ENCODE measurements around the gene RXRA.

Gene RXRA

DNA sequence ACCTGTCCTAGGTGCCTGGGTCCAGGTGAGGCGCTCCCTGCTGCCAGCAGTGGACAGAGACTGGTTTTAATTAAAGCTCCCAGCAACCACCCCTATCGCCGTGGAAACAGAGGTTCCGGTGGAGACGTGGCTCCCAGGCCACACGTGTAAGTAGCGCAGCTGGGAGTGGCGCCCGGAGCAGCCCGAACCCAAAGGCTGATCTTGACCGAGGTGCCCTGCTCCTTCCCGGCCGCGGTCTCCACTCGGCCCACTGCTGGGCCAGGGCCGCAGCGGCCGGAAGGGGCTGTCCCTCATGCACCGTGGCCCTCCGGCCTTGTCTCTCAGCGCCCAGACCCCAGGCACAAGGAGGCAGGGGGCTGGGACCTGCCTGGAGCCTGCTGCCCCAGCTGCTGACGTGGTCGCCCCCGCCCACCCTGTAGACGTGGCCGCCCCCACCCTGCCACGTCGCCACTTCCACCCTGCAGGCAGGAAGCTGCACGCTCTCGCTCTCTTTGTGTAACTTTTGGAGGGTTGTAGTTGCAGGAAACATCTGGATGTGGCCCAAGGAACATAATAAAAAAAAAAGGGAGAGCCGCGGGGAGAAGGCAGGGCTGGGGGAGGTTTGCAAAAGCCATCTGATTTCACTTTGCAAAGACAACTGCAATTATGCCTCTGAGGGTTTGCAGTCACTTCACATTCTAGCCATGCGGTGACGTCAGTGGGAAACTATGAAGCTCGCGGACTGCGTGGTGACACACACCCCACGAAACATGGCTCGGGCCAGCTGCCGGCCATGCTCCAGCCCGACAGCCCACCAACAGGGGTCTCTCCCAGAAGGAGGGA lies 129.9 kb downstream of the RXRA start:
- peak; percentile 61 to 97 for DNase-seq

DNA sequence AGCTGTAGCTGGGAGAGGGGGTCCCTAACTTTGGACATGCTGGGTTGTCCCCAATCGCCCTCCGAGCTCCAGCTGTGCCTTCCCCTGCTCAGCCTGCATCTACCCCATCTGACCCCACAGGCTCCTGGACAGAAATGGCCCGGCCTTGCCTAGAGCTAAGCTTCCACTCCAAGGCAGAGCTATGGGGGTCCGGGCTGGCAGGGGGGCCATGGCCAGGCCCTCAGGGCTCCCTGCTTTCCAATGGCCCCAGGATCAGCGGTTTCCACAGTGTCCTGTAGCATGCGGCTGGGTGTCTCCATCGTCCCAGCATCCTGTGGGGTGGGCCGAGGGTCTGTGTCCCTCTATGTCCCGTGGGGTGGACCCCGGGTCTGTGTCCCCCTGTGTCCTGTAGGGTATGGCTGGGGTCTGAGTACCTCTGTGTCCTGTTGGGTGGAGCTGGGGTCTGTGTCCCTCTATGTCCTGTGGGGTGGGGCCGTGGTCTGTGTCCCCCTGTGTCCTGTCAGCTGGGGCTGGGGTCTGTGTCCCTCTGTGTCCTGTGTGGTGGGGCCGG lies 130.6 kb downstream of the RXRA start:
- DNase-seq: no peak

DNA sequence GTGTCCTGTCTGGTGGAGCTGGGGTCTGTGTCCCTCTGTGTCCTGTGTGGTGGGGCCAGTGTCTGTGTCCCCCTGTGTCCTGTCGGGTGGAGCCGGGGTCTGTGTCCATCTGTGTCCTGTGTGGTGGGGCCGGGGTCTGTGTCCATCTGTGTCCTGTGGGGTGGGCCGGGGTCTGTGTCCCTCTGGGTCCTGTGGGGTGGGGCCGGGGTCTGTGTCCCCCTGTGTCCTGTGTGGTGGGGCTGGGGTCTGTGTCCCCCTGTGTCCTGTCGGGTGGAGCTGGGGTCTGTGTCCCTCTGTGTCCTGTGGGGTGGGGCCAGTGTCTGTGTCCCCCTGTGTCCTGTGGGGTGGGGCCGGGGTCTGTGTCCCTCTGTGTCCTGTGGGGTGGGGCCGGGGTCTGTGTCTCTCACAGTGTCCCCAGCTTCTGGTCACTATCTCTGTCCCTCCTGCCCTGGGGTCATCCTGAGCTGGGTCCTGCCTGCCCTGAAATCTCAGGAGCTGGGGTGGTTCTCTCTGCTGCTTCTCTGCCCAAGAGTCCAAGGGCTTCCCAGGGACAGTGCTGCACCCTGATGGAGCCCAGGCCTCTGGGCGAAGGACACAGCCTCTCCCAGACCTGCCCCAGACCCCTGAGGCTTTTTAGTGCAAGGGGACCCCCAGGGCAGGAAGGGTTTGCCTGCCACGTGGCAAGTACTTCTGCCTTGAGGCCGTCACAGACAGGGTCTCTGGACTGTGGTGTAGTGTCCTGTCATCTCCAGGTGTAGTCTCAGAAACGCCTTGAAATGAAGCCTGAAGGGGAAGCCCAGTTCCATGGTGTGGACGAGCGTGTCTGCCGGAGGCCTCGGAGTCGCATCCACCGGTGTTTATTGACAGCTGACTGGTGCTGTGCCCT lies 131.3 kb downstream of the RXRA start:
- no peak for DNase-seq

DNA sequence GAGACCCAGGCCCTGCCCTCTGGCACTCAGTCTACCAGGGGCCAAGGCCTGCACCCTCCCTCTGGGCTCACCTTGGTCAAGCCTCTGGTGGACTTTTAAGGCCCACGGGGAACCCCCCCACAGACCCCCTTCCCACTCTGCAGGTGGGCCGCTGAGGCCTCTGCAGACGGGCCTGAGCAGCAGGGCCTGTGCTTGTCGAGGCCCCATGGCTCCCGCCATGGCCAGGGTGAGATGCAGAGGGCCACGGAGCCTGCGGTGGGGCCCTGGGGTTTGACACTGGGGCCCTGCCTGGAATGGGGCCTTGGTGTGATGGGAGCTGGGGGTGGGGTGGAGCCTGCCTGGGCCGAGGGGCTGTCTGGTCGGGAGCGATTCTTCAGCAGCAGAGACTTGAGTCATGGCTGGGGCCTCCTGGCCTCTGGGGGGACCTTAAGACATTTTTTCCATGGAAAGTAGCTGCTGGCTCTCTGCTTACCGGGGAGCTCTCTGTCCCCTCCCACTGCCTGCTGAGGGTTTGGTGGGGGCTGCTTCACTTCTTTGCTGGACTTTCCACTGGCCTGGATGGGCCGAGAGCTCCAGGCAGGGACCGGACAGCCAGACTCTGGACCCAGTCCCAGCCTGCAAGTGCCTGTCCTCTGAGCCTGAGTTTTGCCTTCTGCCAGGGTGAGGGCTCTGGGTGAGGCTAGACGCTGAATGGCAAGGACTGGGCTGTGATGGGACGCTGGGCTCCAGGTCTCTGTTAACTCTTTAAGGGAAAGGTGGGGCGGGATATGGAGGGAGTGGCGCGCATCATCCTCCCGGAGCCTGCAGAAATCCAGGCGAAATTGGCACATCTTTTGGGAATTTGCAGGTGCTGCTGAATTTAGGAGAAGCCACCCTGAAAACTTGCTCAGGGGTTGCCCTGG lies 132.2 kb downstream of the RXRA start:
- no peak for DNase-seq

DNA sequence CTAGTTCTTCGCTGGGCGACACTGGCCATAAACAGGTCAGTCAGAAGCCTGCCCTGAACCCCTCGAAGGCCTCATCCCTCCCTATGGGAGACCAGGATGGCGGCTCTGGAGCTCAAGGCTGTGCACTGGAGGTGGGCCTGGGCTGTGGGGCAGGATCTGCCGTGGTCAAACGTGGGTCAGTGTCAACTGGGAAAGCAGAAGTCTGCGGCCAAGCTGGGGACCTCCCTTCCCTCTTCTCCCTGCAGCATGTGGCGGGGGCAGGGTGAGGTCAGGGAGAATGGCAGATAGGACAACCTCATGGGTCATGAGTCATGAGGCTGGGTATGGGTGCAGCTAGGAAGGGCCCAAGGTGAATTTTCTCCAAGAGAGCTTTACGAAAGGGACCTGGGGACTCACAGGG lies 132.9 kb downstream of the RXRA start:
- DNase-seq: peak in 1 of 2 donors; percentile 26

DNA sequence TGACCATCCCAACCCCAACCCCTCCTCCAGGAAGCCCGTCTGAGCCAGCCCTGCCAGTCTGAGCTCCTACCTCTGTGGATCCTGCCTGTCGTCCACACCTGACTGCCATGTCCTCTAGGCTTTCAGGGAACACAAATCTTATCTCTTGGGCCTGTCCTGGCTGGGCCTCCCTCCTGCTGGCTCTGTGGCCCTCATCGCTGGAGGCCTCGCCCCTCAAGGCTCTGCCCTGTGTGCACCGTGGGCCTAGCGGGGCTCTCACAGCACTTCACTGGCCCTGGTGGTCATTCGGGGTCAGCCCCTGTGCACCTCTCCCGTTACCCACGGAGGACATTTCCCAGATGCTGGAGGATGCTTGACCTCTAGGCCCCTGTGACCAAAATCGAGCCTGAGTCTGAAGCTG lies 133.3 kb downstream of the RXRA start:
- no peak for DNase-seq

DNA sequence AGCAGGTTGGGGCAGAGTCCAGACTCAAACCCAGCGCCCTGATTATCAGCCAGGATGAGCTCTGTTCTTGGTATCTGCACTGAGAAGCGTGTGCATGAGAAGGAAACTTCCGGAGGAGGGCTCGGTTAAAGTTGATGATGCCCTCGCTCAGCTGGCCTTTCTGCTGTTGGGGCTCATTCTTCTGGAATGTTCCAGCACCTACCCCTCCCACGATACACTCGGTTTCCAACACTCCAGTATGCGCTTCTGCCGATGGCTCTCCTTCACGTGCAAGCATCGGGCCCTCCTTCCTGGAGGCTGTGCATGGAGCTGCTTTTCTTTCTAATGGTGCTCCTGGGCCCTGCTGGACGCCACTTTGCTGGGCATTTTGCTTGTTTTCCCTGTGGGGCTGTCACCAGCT lies 134.0 kb downstream of the RXRA start:
- DNase-seq: no peak

DNA sequence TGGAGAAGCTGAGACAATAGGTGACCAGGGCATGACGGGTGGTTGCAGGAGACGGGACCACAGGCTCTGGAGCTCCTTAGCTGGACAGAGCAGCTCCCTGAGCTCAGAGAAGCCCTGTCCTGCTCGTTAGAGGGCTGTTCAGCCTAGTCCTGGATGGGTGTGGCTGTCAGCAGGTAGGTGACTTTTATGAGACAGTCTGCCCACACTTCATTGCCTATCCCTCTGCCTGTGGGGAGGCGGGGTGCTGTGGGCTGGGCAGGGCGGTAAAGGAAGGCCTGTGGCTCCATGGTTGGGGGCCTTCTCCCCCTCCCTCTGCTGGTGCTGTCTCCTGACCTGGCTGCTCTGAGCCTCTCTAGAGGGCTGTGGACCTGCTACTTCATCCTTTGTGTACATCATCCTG lies 134.6 kb downstream of the RXRA start:
- no peak for DNase-seq

DNA sequence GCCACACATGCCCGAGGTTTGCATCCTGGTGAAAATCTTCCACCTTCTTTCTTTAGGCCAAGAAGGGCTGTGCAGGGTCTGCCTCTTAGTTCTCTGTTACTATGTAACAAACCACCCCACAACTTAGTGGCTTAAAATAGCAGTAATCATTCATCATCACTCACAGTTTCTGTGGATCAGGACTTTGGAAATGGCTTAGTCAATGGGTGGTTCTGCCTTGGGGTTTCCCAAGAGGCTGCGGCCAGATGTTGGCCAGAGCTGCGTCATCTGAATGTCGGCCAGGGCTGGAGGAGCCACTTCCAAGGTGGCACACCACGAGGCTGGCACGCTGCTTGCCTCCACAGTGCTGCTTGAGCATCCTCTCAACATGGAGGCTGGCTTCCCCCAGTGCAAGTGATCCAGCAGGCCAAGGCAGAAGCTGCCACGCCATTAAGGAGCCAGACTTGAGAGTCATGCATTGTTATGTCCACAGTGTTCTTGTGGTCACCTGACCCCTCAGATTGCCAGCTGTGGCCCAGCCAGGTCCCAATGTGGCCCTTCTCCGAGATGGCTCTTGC lies 135.2 kb downstream of the RXRA start:
- DNase-seq: no peak

DNA sequence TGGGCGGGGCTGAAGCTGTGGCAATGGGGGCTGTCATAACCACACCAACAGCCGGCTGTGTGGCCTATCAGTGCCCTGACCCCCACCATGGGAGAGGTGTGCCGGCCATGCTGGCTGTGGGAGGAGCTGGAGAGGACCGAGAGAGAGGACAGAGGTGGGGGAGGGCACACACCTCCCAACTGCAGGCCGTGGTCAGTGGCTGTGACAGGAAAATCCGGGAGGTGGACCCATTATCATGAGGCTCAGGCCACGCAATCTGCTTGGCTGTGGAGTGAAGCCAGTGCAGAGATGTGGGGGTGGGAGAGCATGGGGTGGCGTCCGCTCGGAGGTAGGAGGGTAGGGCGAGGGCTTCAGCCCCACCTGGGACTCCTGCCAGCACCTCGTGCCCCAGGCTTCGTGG lies 136.1 kb downstream of the RXRA start:
- no peak for DNase-seq

DNA sequence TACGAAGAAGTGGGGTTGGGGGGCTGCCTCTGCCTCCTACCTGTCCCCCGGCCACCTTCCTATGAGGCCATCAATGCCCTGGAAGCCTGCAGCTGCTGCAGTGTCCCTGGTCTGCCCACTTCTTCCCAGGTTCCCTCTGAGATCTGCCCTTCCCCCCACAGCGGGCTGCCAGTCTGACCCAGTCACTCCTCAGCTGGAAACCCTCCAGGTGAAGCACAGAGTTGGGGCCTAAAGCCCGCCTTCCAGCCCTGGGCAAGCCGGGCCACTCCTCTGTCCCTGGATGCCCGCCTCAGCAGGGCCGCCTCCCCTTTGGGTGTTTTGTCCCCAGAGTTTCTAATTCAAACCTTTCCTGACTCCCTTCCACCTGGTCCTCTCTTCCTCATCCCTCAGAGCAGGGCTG lies 137.0 kb downstream of the RXRA start:
- no peak for DNase-seq

DNA sequence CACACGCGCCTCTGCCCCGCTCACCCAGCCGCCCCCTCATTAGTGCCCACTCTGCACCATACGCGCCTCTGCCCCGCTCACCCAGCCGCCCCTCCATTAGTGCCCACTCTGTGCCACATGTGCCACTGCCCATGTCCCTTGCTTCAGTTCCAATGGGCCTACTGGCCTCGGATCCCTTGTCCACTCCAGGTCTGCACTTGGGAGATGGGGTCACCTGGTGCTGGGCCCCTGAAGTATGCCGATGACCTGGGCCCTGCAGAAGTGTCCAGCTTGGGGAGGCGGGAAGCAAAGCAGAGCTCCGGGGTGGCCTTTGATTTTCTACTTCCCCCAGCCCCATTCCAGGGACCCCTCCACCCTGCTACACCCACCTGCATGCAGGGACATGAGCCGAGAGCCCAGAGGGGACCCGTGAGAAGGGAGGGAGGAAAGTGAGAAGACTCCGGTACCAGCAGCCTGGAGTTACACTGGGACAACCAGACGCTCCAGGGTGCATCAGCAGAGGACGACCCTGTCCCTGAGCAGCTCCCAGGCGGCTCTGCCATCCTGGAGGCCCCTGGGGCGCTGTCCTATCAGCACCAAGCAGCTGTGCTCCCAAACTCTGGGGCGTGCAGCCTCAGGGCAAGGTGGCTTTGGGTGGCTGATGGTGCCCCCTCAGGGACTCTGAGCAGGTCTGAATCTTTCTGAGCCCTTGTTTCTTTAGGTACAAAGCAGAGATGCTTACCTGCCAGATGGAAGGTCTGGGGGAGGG lies 140.8 kb downstream of the RXRA start:
- DNase-seq: no peak

DNA sequence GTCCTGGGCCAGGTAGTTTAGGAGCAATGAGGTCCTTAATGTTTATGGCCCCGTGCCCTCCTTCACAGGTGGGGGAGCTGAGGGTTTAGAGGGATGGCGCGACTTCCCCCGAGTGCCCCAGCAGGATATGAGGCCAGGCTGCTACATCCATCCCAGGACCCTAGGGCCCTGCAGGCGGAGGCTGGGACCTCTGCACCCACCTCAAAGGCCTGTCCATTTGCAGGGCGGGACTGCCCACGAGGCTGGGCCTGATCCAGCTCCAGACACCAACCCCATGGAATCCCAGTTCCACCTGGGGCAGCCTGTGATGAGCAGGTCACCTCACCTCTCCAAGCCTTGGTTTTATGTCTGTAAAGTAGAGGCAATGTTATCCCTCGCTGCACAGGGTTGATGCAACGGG lies 142.1 kb downstream of the RXRA start:
- DNase-seq: no peak

DNA sequence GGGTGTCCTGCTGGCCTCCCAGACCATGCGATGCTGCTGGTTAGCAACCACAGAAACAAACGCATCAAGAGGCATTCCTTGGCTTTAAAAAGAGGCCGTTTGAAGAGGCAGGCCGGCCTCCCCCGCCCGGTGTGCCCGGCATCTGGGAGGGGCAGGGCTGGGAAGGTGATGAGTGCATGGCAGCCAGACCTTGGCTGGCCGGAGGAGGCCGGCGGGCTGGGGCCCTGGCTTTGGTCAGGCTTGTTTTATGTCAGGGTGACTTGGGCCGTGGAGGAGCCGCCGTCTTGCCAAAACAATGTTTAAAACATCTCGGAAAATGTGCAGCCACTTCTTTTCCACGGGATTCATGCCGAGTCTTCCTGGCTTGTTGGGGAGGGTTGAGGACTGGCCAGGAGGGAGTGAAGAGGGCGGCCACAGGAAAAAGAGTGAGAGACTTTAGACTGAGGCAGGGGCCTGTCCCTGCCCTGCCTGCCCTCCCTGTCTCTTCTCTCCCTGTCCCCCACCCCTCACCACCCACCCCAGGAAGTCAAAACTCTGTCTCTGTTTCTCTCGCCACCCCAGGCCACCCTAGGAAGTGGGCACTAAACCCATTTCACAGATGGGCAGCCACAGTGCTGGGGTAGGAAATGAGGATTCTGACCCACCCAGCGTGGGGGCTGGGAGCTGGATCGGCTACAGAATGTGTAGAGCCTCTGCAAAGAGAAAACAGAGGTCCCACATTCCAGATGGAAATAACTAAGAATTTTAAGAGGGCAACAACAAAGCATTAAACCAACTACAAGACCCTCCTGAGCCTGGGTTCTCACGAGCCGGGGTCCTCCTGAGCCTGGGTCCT lies 143.0 kb downstream of the RXRA start:
- DNase-seq: no peak

DNA sequence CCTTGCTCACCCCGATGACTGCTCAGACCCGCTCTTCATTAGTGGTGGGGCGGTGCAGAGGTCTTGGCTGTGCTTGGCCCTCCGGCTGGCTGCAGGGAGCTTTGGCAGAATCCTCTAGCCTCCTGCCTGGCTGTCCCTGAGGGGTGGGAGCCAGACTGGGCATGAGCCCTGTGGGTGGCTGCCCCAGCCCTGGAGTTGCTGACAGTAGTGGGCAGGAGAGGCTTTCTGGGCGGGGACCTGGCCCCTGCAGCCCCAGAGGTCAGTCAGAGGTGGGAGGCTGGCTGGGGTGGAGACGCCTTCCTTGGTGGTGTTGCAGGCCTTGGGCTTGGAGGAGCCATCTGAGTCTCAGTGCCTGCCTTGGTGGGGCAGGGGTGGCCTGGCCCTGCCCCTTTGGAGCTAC lies 146.0 kb downstream of the RXRA start:
- DNase-seq: no peak

DNA sequence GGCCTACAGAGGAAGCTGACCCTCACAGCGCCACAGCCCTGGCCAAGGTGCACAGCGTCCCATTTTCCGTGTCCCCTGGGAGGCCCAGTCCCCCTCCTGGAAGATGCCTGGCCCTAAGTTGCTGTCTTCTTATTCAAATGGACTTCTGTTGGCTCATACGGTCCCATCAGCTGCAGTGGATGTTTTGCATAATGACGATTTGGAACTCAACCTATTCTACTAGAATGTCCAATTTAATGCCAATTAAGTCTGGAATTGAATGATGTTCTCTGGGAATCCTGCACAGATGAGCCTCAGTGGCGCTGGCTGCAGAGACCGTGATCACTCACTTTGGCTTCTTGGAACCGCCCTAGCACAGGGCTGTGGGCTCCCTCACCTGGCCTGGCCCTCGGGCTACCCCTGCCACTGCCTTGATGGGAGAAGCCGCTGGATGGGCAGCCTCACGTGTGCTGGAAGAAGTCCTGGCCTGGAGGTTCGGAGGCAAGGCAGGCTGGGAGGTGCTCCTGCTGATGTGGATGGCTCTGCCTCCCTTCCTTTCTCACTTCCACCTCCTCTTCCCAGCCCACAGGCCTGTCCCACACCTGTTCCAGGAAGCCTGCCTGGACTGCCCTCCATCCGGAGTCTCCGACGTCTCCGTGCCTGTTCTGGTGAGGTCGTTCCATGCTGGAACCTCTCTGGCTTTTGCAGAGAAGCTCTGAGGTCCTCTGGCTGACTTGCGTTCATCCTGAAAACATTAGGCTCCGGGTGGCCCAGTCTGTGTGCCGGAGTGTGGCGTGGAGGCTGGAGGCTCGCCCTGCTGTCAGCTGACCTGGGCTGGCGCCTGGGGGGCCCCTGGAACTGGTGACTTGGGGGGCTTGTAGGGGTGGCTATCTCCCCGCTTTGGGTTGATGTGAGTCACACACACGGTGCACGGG lies 147.1 kb downstream of the RXRA start:
- DNase-seq: no peak

DNA sequence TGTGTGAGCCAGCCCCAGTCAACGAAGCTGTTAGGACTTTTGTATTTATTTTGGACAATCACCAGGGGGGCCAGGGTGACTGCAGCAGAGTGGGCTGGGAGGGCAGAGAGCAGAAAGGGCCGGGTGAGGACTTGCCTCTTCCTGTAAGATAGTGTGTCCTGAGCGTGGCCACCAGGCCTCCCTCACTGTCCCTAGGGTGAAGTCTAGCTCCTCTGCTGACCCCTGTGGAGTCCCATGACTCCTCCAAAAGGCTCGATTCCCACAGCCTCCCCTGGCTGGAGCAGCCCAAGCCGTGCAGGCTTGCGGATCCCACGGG lies 147.8 kb downstream of the RXRA start:
- no peak for DNase-seq

DNA sequence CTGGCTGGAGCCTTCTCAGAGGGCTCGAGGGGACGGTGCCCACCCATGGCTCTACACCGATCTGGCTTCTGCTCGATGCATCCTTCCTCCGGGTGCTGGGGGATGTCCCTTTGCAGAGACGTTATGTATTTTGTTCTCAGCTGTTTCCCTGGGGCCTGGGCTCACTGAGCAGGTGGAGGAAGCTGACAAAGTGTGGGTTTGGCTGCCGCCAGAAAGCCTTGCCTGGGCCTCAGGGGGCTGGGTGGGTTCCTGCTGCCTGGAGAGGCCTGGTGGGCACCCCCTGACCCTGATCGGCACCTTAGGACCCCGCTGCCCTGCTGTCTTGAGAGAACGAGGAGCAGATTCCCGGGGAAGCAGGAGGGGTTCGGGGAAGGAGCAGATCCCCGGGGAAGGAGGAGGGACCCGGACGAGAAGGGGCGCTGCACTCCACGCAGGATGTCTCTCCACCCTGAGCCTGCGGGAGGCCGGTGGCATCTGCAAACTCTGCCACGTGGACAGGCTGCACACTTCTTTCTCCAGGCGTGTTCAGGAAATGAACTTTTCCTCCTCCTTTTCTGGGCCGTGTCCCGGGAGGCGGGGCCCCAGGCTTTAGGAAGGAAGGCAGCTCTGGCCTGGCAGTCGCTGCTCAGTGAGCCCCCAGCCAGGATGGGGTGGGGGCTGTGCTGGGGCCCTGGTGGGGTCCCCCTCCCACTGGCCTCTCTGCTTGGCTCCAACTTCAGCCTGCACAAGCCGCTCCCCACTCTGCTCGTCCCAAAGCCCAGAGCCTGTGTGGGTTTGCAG lies 148.9 kb downstream of the RXRA start:
- peak in 1 of 2 donors; percentile 51 for DNase-seq
